HepG2 (cell line): ENCODE measurements around the gene RNASE9. TPM values are rescaled to one million over a fixed set of nuclear protein-coding genes. Genes with fewer than 3 reads are reported as not detected.
"Not testable (repeated sequence)": the region's sequence is repeated elsewhere in the genome, so short reads cannot be mapped to it uniquely, and the experiment has no call there.

Experiments
- ATAC-seq: fragments of 200-7000 bp; cut with Tn5 transposase; 3 replicates; pipeline ENCODE4 v1.9.1; 2020; ENCODE audit warnings: mild to moderate bottlenecking, moderate library complexity
- BruUV-seq: library from RNA; stranded (reverse); fragments of 400-500 nt; replicated peaks from 2 replicates; lab custom pipeline; 2021; lab: Mats Ljungman, UMichigan
- CTCF ChIA-PET: fragments of 300-600 bp; formaldehyde crosslinking; extraction: SDS; loops from one replicate; lab custom pipeline; 2021; ENCODE audit warnings: low total read pairs, inconsistent platforms, low intra/inter-chr PET ratio; lab: Yijun Ruan, JAX
- POLR2A ChIA-PET: fragments of 350-600 bp; sonication (Branson Sonifier 250); formaldehyde crosslinking; loops from one replicate; lab custom pipeline; 2020; ENCODE audit warnings: antibody characterized with exemption, inconsistent platforms; lab: Yijun Ruan, JAX
- DNase-seq: peaks from one replicate; pipeline ENCODE4 v3.0.0-alpha.2; 2015; ENCODE audit warnings: low spot score
- FAIRE-seq: peaks from 3 replicates; lab custom pipeline; 2011; peaks lifted over from hg19 to GRCh38; lab: Jason Lieb, UNC
- H2AFZ ChIP-seq: one replicate; pipeline ENCODE4 v1.6.1; 2011; ENCODE audit warnings: low read length, inconsistent platforms
- H3K27ac ChIP-seq: fragments of 300-600 bp; 3 replicates; pipeline ENCODE4 v1.8.0; 2011; ENCODE audit warnings: mixed run types, mild to moderate bottlenecking, mixed read lengths, low read length, inconsistent platforms; ENCODE audit not compliant: insufficient read depth; ENCODE audit errors: extremely low read length
- H3K27me3 ChIP-seq, 2 experiments: fragments of 200-600 bp in 1 of 2; 2 replicates in 1 of 2; 3 replicates in 1 of 2; pipeline versions ENCODE4 v1.6.0 to v1.8.0; 2011; ENCODE audit warnings: low read length in 2 of 2, mild to moderate bottlenecking in 2 of 2, moderate library complexity in 2 of 2, inconsistent platforms in 1 of 2; ENCODE audit not compliant: insufficient read depth in 2 of 2, control insufficient read depth in 1 of 2
- H3K36me3 ChIP-seq, 2 experiments: fragments of 200-600 bp in 1 of 2; replicated peaks in 1 of 2; 2 replicates in 1 of 2; 3 replicates in 1 of 2; pipeline versions ENCODE4 v1.5.1 to v1.8.0; 2011; ENCODE audit warnings: low read length in 2 of 2, inconsistent platforms in 1 of 2; ENCODE audit not compliant: insufficient read depth in 2 of 2, control insufficient read depth in 1 of 2
- H3K4me1 ChIP-seq: 2 replicates; pipeline ENCODE4 v1.5.1; 2012; ENCODE audit warnings: low read length, inconsistent platforms; ENCODE audit not compliant: insufficient read depth
- H3K4me2 ChIP-seq: 2 replicates; pipeline ENCODE4 v1.6.0; 2011; ENCODE audit warnings: low read depth, low read length, inconsistent platforms
- H3K4me3 ChIP-seq, 3 experiments: fragments of 200-600 bp in 1 of 3; sonication (generic), shearing (Covaris generic) in 1 of 3; replicated peaks in 1 of 3; 2 replicates each; pipeline ENCODE4 v1.5.1; 2011 to 2016; ENCODE audit warnings: low read length in 3 of 3, inconsistent platforms in 2 of 3, low read depth in 2 of 3, mild to moderate bottlenecking in 2 of 3, control low read depth in 1 of 3, mixed read lengths in 1 of 3; ENCODE audit not compliant: insufficient read depth in 1 of 3
- H3K79me2 ChIP-seq: one replicate; pipeline ENCODE4 v1.6.1; 2011; ENCODE audit warnings: low read length, inconsistent platforms; ENCODE audit not compliant: insufficient read depth
- H3K9ac ChIP-seq: 2 replicates; pipeline ENCODE4 v1.6.0; 2011; ENCODE audit warnings: mild to moderate bottlenecking, low read depth, low read length, inconsistent platforms; ENCODE audit not compliant: insufficient read depth
- H3K9me3 ChIP-seq: 2 replicates; pipeline ENCODE4 v1.5.1; 2012; ENCODE audit warnings: mild to moderate bottlenecking, low read length
- H4K20me1 ChIP-seq: 2 replicates; pipeline ENCODE4 v1.6.0; 2011; ENCODE audit warnings: inconsistent platforms, mild to moderate bottlenecking, low read length, moderate library complexity; ENCODE audit not compliant: insufficient read depth
- ATF7 ChIP-seq, 2 experiments: fragments of 450-650 bp in 1 of 2; sonication (generic) in 1 of 2; formaldehyde crosslinking in 1 of 2; IDR thresholded peaks; 2 replicates each; pipeline versions ENCODE4 v1.4.0 to v1.6.1; 2016 to 2020; ENCODE audit warnings: antibody characterized with exemption in 1 of 2, mild to moderate bottlenecking in 1 of 2, missing genetic modification reagents in 1 of 2
- CEBPB ChIP-seq: IDR thresholded peaks from 2 replicates; pipeline ENCODE4 v1.6.1; 2011; ENCODE audit warnings: low read depth, low read length, improper control_type of control experiment, borderline replicate concordance
- RAD51 ChIP-seq: fragments of 450-650 bp; IDR thresholded peaks from 2 replicates; pipeline ENCODE4 v1.6.1; 2016; ENCODE audit warnings: borderline replicate concordance
- whole genome bisulfite sequencing: methylation state at CpG from one replicate; pipeline ENCODE4 v1.1.6; 2017; ENCODE audit warnings: low lambda C conversion rate; 5-methylcytosine and 5-hydroxymethylcytosine counted together
- in situ Hi-C: cut with HindIII; loops from 2 replicates; pipeline ENCODE4 v1.10.0; 2017; ENCODE audit warnings: low pct_unique_long_range_greater_than_20kb; ENCODE audit not compliant: extremely low pct_ligation_motif_present
- intact Hi-C: fragments of 100-400 bp; cut with micrococcal nuclease; formaldehyde crosslinking; loops from one replicate; pipeline ENCODE4 v1.10.0; 2022; ENCODE audit not compliant: unreplicated experiment
- polyA plus RNA-seq, 8 experiments: library from polyadenylated mRNA; depleted of rRNA in 3 of 8; stranded (reverse) in 7 of 8; unstranded in 1 of 8; fragments of >200 nt; fragmentation: Illumina TruSeq in 4 of 8; extraction: Trizol in 4 of 8; gene quantifications; 2 replicates each; pipeline versions ENCODE4 v1.2.1 to v1.2.3, GENCODE V29; 2011 to 2016; ENCODE audit warnings: low read depth in 4 of 8, missing spikeins in 1 of 8, mixed read lengths in 1 of 8; ENCODE audit not compliant: insufficient read depth in 1 of 8
- total RNA-seq, 5 experiments: library from RNA; depleted of rRNA; stranded (reverse); fragments of >200 nt; fragmentation: Illumina TruSeq; extraction: Trizol; gene quantifications; 2 replicates each; pipeline ENCODE4 v1.2.3, GENCODE V29; 2016; ENCODE audit warnings: low read depth in 1 of 5

Gene RNASE9
- total and polyA plus RNA-seq, 2 of the 13 experiments (the other 11 are each of a cell fraction or from before 2014, with no cell fraction given), result not detected

DNA sequence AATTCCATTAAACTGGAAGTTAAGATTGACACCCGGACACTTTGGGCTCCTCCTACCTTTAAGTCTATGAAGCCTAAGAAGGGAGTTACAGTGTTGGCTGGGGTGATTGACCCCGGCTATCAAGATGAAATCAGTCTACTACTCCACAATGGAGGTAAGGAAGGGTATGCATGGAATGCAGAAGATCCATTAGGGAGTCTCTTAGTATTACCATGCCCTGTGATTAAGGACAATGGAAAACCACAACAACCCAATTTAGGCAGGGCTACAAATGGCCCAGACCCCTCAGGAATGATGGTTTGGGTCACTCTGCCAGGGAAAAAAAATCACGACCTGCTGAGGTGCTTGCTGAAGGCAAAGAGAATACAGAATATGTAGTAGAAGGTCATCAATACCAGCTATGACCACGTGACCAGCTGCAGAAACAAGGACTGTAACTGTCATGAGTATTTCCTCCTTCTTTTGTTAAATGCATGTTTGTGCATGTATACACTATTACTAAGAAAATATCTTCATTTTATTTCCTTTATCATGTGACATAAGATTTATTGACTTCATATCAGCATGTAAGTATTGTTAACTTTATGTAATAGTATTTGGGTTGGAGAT is 11.6 kb upstream of the RNASE9 start:
- H3K4me1 ChIP-seq, H3K79me2 ChIP-seq, H2AFZ ChIP-seq, POLR2A ChIA-PET, H4K20me1 ChIP-seq, H3K36me3 ChIP-seq, FAIRE-seq, in situ Hi-C loops, H3K4me3 ChIP-seq, H3K9ac ChIP-seq, intact Hi-C loops, BruUV-seq, H3K4me2 ChIP-seq, CTCF ChIA-PET, DNase-seq, H3K9me3 ChIP-seq, H3K27me3 ChIP-seq, H3K27ac ChIP-seq, ATAC-seq: not testable (repeated sequence)
- TF ChIP-seq RAD51, result peak; percentile 60; the same call in 1 of the 2 replicates
- WGBS, result 1% methylated on average over 4 of the region's 4 CpGs

DNA sequence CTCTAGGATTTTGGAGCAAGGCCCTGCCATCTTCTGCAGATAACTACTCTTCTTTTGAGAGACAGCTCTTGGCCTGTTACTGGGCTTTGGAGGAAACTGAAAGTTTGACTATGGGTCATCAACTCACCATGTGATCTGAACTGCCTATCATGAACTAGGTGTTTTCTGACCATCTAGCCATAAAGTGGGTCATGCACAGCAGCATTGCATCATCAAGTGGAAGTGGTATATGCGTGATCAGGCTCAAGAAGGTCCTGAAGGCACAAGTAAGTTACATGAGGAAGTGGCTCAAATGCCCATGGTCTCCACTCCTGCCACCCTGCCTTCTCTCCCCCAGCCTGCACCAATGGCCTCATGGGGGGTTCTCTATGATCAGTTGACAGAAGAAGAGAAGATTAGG is 9.9 kb upstream of the RNASE9 start:
- H2AFZ ChIP-seq; H3K4me1 ChIP-seq; H3K79me2 ChIP-seq; DNase-seq; H3K36me3 ChIP-seq; H3K4me3 ChIP-seq; BruUV-seq; H3K9ac ChIP-seq; H3K27me3 ChIP-seq; FAIRE-seq; H3K27ac ChIP-seq; POLR2A ChIA-PET; CTCF ChIA-PET; ATAC-seq; in situ Hi-C loops; H3K9me3 ChIP-seq; H3K4me2 ChIP-seq; H4K20me1 ChIP-seq; intact Hi-C loops; TF ChIP-seq ATF7 (CRISPR knock-in tag; IDR thresholded peaks at IDR 0.05): not testable (repeated sequence)
- 0% methylated on average over 1 of the region's 1 CpG for WGBS
- TF ChIP-seq CEBPB (peak; percentile 8; the same call in 1 of the 2 replicates), ATF7 (IDR thresholded peaks at IDR 0.05) (peak; percentile 44; the same call in 1 of the 2 replicates)

DNA sequence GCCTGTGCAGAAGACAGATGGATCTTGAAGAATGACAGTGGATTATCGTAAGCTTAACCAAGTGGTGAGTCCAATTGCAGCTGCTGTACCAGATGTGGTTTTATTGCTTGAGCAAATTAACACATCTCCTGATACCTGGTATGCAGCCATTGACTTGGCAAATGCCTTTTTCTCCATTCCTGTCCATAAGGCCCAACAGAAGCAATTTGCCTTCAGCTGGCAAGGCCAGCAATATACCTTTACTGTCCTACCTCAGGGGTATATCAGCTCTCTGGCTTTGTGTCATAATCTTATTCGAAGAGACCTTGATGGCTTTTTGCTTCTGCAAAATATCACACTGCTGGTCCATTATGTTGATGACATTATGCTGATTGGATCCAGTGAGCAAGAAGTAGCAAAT is 9.0 kb upstream of the RNASE9 start:
- CTCF ChIA-PET, POLR2A ChIA-PET, H3K9me3 ChIP-seq, H3K79me2 ChIP-seq, BruUV-seq, H4K20me1 ChIP-seq, H3K27ac ChIP-seq, intact Hi-C loops, H3K27me3 ChIP-seq, ATAC-seq, H3K4me2 ChIP-seq, H3K4me1 ChIP-seq, H3K9ac ChIP-seq, H3K4me3 ChIP-seq, in situ Hi-C loops, H2AFZ ChIP-seq, FAIRE-seq, H3K36me3 ChIP-seq, DNase-seq: not testable (repeated sequence)
- 8% methylated on average over 2 of the region's 2 CpGs for WGBS
